CD4-positive, alpha-beta T cell (primary cell): ENCODE results near the gene ZNF334. TPM values are rescaled to one million over a fixed set of nuclear protein-coding genes. Genes with fewer than 3 reads are reported as not detected.

ENCODE experiments used
- ATAC-seq: fragments of 200-7000 bp; cut with Tn5 transposase; one replicate; pipeline ENCODE4 v1.10.0; 2022; ENCODE audit warnings: mild to moderate bottlenecking; ENCODE audit not compliant: poor library complexity
- CTCF ChIA-PET: fragments of 350-600 bp; sonication (Branson Sonifier 250); formaldehyde crosslinking; loops from one replicate; lab custom pipeline; 2021; ENCODE audit warnings: antibody characterized with exemption, inconsistent platforms; lab: Charles Lee
- POLR2A ChIA-PET: fragments of 350-600 bp; sonication (Branson Sonifier 250); formaldehyde crosslinking; loops from one replicate; lab custom pipeline; 2021; ENCODE audit warnings: antibody characterized with exemption, inconsistent platforms; lab: Charles Lee
- DNase-seq, 14 experiments: peaks; one replicate each; pipeline ENCODE4 v3.0.0-alpha.2; 2013 to 2020; ENCODE audit warnings: mixed read lengths in 2 of 14
- H3K27ac ChIP-seq, 2 donors: one replicate each; pipeline versions ENCODE4 v1.5.1 to v1.7.0; 2013; ENCODE audit warnings: low read length in 2 of 2, low read depth in 1 of 2, mild to moderate bottlenecking in 1 of 2
- H3K27me3 ChIP-seq, 2 experiments: 1 replicate in 1 of 2; 2 replicates in 1 of 2; pipeline versions ENCODE4 v1.6.1 to v1.7.0; 2013; ENCODE audit warnings: low read length in 2 of 2, control low read depth in 1 of 2, mild to moderate bottlenecking in 1 of 2, moderate library complexity in 1 of 2; ENCODE audit not compliant: insufficient read depth in 2 of 2, control insufficient read depth in 1 of 2
- H3K36me3 ChIP-seq: one replicate; pipeline ENCODE4 v1.6.1; 2013; ENCODE audit warnings: low read length, control low read depth; ENCODE audit not compliant: insufficient read depth
- H3K4me1 ChIP-seq: one replicate; pipeline ENCODE4 v1.6.1; 2013; ENCODE audit warnings: low read length, control low read depth; ENCODE audit not compliant: insufficient read depth
- H3K4me3 ChIP-seq: one replicate; pipeline ENCODE4 v1.5.1; 2013; ENCODE audit warnings: mild to moderate bottlenecking, low read length, moderate library complexity
- H3K9me3 ChIP-seq, 2 experiments: 1 replicate in 1 of 2; 2 replicates in 1 of 2; pipeline versions ENCODE4 v1.6.1 to v1.7.0; 2013; ENCODE audit warnings: low read length in 2 of 2, mild to moderate bottlenecking in 2 of 2, control low read depth in 1 of 2, moderate library complexity in 1 of 2; ENCODE audit not compliant: control insufficient read depth in 1 of 2, insufficient read depth in 1 of 2
- H3K27ac Mint-ChIP-seq: one replicate; pipeline ENCODE4 v1.8.0; 2020; ENCODE audit warnings: mixed read lengths
- H3K27me3 Mint-ChIP-seq: one replicate; pipeline ENCODE4 v1.8.0; 2021; ENCODE audit warnings: mixed read lengths
- H3K36me3 Mint-ChIP-seq: one replicate; pipeline ENCODE4 v1.8.0; 2021; ENCODE audit warnings: low read depth, mixed read lengths
- H3K4me1 Mint-ChIP-seq: one replicate; pipeline ENCODE4 v1.8.0; 2021; ENCODE audit warnings: low read depth, mixed read lengths
- H3K4me3 Mint-ChIP-seq: one replicate; pipeline ENCODE4 v1.8.0; 2020; ENCODE audit warnings: mild to moderate bottlenecking, mixed read lengths
- H3K9me3 Mint-ChIP-seq: one replicate; pipeline ENCODE4 v1.8.0; 2020; ENCODE audit warnings: mixed read lengths
- CTCF ChIP-seq: fragments of 200-600 bp; IDR thresholded peaks from one replicate; pipeline ENCODE4 v1.8.0; 2022; ENCODE audit warnings: antibody characterized with exemption, mild to moderate bottlenecking
- intact Hi-C, 2 experiments: fragments of 100-400 bp; cut with DNase I in 1 of 2; cut with micrococcal nuclease in 1 of 2; formaldehyde crosslinking; loops; one replicate each; pipeline versions ENCODE4 v1.15.1 to v1.9.0; 2023 to 2025; cut with DNase I, micrococcal nuclease
- total RNA-seq, 174 experiments: library from RNA in 2 of 174; stranded (reverse) in 2 of 174; gene quantifications; one replicate each; pipeline ENCODE4 v1.2.3 and lab custom pipeline; 2021 to 2026

Gene ZNF334
- total RNA-seq, 2 experiments from 2014 or later: 0.19 to 0.28 TPM

DNA sequence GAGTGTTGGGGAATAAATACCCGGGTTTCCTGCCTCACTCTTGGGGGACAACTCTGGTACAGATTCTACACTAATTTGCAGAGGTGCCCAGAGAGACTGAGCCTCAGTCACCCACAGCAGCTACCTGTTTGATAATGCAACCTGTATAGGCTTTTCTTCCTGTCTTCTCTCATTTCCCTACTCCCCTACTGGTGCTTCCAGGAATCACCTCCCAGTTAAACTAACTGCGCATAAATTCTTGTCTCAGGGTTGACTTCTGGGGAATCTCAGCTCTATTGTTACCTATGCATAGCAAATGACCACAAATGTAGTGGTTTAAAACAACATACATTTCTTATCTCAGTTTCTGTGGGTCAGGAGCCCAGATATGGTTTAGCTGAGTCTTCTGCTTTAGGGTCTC, 25.8 kb upstream of the ZNF334 start:
- no peaks in the 10 kb centered on the region for H3K4me1 Mint-ChIP-seq
- no peak overlapping the region for H3K27ac Mint-ChIP-seq
- Histone ChIP-seq H3K4me1 (no peaks in the 10 kb centered on the region), H3K4me3 (no peak overlapping the region), H3K27ac (no peak overlapping the region), H3K27me3 (peaks cover 2 to 13% of the 10 kb centered on the region in 2 experiments), H3K36me3 (no peaks in the 10 kb centered on the region), H3K9me3 (no peaks in the 10 kb centered on the region)
- intact Hi-C loops: no loop called here
- ATAC-seq: no peak
- CTCF ChIA-PET: no interaction called here
- POLR2A ChIA-PET: no interaction called here
- no peak for TF ChIP-seq CTCF
- no peaks in the 10 kb centered on the region for H3K36me3 Mint-ChIP-seq
- no peaks in the 10 kb centered on the region for H3K9me3 Mint-ChIP-seq
- DNase-seq: no peak
- H3K27me3 Mint-ChIP-seq: peaks cover 40% of the 10 kb centered on the region
- no peak overlapping the region for H3K4me3 Mint-ChIP-seq

GRCh38 chr20:46530640-46531039, 17.3 kb upstream of the ZNF334 start:
- no peaks in the 10 kb centered on the region for H3K9me3 Mint-ChIP-seq
- H3K9me3 ChIP-seq: no peaks in the 10 kb centered on the region
- DNase-seq (no peak), ATAC-seq (no peak)
- H3K27me3 ChIP-seq: peaks cover 0 to 3% of the 10 kb centered on the region in 2 experiments
- H3K27ac Mint-ChIP-seq: no peak overlapping the region
- no peak overlapping the region for H3K4me3 ChIP-seq
- H3K36me3 Mint-ChIP-seq: no peaks in the 10 kb centered on the region
- H3K36me3 ChIP-seq: no peaks in the 10 kb centered on the region
- H3K27me3 Mint-ChIP-seq: peaks cover 40% of the 10 kb centered on the region
- H3K27ac ChIP-seq: no peak overlapping the region
- intact Hi-C loops: no loop called here
- H3K4me1 ChIP-seq: no peaks in the 10 kb centered on the region
- ChIA-PET CTCF (no interaction called here), POLR2A (no interaction called here)
- H3K4me3 Mint-ChIP-seq: no peak overlapping the region
- H3K4me1 Mint-ChIP-seq: no peaks in the 10 kb centered on the region
- no peak for TF ChIP-seq CTCF

DNA sequence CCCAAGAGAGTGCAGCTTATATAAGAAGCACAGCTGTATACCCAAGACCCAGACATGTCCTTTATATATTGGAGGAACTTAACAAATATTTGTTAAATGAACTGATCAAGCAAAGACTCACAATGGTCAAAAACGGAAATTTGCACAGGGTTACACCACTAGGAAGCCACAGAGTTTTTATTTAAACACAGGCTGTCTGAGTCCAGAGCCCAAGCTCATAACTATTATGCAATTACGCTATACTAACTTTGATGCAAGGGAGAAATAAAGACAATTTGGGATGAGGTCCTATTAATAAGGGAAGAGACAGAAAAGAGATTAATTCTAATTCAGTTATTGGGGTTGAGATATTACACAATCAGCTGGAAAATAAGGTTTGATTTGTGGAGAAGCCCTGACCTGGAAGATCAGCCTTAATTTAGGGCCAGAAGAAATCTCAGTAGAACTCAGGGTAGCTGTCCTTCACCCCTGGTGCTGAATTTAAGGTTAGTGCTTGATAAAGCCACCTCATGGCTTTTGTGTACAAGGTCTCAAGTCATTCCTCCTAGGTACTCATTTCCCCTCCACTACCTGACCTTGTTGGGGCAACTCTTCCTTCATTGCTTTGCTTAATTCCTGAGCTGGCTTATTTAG, 10.5 kb upstream of the ZNF334 start:
- H3K4me1 ChIP-seq: no peaks in the 10 kb centered on the region

More for the DNA sequence above, 10.5 kb upstream of the ZNF334 start:
- no peaks in the 10 kb centered on the region for H3K36me3 Mint-ChIP-seq
- H3K36me3 ChIP-seq: no peaks in the 10 kb centered on the region
- no peak for ATAC-seq
- H3K27me3 ChIP-seq: peaks cover 0 to 3% of the 10 kb centered on the region in 2 experiments
- ChIA-PET POLR2A (interaction anchor here (1.0 kb wide), 1 partner anchor 11 kb away, joined by 3 read pairs; the partner anchor contains the start of gene ZNF334), CTCF (no interaction called here)
- no peaks in the 10 kb centered on the region for H3K4me1 Mint-ChIP-seq
- no peak overlapping the region for H3K4me3 Mint-ChIP-seq
- DNase-seq: no peak
- intact Hi-C loops: no loop called here
- TF ChIP-seq CTCF: no peak
- H3K9me3 ChIP-seq: no peaks in the 10 kb centered on the region
- H3K27ac ChIP-seq: no peak overlapping the region
- no peaks in the 10 kb centered on the region for H3K9me3 Mint-ChIP-seq
- H3K4me3 ChIP-seq: no peak overlapping the region
- no peak overlapping the region for H3K27ac Mint-ChIP-seq
- H3K27me3 Mint-ChIP-seq: peaks cover 56% of the 10 kb centered on the region
